ENCODE results near the gene KDM5A.

Gene KDM5A

GRCh38 chr12:268483-268840 is 120.7 kb downstream of the KDM5A start:
- DNase-seq = no peak

- no peak for DNase-seq
Measured at GRCh38 chr12:267581-268482, 121.3 kb downstream of the KDM5A start.

GRCh38 chr12:265096-265495 is 124.0 kb downstream of the KDM5A start:
- DNase-seq = no peak

- DNase-seq = no peak
Measured at GRCh38 chr12:264269-264668, 124.9 kb downstream of the KDM5A start.

GRCh38 chr12:263574-263973 is 125.5 kb downstream of the KDM5A start:
- no peak for DNase-seq

- no peak for DNase-seq
Measured at GRCh38 chr12:262817-263216, 126.3 kb downstream of the KDM5A start, which contains the start of gene SLC6A13. Gene SLC6A13, minus strand, starts transcription at chr12:262836. Its CDS starts 2,784 bp downstream, at chr12:260052.

- no peak for DNase-seq
Measured at GRCh38 chr12:262113-262512, 127.0 kb downstream of the KDM5A start.

GRCh38 chr12:257521-258321 is 131.4 kb downstream of the KDM5A start:
- DNase-seq = no peak

- no peak for DNase-seq
Measured at GRCh38 chr12:256958-257357, 132.2 kb downstream of the KDM5A start.

- DNase-seq = no peak
Measured at GRCh38 chr12:256225-256624, 132.9 kb downstream of the KDM5A start.

- no peak for DNase-seq
Measured at GRCh38 chr12:254912-255311, 134.2 kb downstream of the KDM5A start.

GRCh38 chr12:254039-254438 is 135.1 kb downstream of the KDM5A start:
- no peak for DNase-seq

- no peak for DNase-seq
Measured at GRCh38 chr12:253116-253831, 135.8 kb downstream of the KDM5A start.

GRCh38 chr12:252636-253035 is 136.5 kb downstream of the KDM5A start:
- DNase-seq = no peak

GRCh38 chr12:247271-247670 is 141.8 kb downstream of the KDM5A start:
- DNase-seq = no peak

- DNase-seq = no peak
Measured at GRCh38 chr12:243381-243780, 145.7 kb downstream of the KDM5A start.

- DNase-seq = no peak
Measured at GRCh38 chr12:242496-242895, 146.6 kb downstream of the KDM5A start.

GRCh38 chr12:241266-241665 is 147.9 kb downstream of the KDM5A start:
- no peak for DNase-seq

GRCh38 chr12:240566-240965 is 148.6 kb downstream of the KDM5A start:
- DNase-seq = no peak

- no peak for DNase-seq
Measured at GRCh38 chr12:238736-239398, 150.3 kb downstream of the KDM5A start.

GRCh38 chr12:238116-238515 is 151.0 kb downstream of the KDM5A start:
- DNase-seq = no peak

- no peak for DNase-seq
Measured at GRCh38 chr12:237026-237815, 151.9 kb downstream of the KDM5A start.

Data from NCI-H2081 treated with DMSO at 0.1 percent for 48 hours (cell line).